ENCODE measurements around the gene SYNJ1.
"Not testable (repeated sequence)": the region's sequence is repeated elsewhere in the genome, so short reads cannot be mapped to it uniquely, and the experiment has no call there.

SYNJ1 gene

DNA sequence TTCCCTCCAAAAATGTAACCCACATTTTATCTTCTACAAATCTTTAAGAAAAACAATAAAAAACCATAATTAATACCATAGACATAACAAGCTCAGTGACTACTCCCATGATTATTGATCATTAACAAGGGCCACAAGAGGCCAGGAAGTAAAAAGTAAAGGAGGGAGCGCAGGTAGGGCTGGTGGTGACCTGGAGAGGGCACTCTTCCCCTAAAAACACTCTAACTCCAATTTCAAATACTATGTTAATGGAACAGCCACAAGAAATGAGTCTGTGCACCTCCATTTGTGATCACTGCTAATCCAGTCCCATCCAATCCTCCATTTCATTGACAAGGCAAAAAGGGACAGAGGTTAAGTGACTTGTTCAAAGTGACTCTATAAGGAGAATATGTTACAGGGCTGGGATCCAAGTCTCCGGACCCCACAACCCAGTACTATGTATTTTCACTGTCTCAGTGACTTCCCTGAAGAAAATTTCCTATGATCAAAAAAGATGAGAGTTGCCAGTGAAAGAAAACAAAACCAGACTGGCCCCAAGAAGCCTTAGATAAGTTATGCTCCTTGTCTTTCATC lies 74.4 kb downstream of the SYNJ1 start:
- peak; percentile 60 to 74 for DNase-seq
- no peak for TF ChIP-seq POLR2A (IDR thresholded peaks at IDR 0.05; ENCODE audit: low read length)
- no peak for TF ChIP-seq GATA1 (IDR thresholded peaks at IDR 0.05; ENCODE audit: low read depth, low read length)

DNA sequence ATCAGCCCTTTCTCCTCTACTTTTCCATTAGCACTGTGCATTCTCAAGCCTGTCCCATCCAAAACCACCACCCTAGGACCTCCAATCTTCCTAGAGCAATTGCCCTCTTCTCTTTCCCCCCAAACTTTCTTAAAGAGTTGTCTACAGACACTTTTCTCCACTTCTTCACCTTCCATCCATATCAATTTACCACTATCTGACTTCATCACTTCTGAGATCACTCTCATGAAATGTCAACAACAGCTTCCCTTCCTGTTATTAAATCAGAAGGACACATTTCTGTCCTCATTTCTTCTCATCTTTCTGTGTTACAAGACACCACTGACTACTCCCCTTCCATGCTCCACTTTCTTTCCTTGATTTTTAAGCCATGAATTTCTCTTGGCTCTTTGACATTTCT lies 79.6 kb downstream of the SYNJ1 start:
- DNase-seq = no peak
- TF ChIP-seq POLR2A (IDR thresholded peaks at IDR 0.05; ENCODE audit: low read length) = no peak

DNA sequence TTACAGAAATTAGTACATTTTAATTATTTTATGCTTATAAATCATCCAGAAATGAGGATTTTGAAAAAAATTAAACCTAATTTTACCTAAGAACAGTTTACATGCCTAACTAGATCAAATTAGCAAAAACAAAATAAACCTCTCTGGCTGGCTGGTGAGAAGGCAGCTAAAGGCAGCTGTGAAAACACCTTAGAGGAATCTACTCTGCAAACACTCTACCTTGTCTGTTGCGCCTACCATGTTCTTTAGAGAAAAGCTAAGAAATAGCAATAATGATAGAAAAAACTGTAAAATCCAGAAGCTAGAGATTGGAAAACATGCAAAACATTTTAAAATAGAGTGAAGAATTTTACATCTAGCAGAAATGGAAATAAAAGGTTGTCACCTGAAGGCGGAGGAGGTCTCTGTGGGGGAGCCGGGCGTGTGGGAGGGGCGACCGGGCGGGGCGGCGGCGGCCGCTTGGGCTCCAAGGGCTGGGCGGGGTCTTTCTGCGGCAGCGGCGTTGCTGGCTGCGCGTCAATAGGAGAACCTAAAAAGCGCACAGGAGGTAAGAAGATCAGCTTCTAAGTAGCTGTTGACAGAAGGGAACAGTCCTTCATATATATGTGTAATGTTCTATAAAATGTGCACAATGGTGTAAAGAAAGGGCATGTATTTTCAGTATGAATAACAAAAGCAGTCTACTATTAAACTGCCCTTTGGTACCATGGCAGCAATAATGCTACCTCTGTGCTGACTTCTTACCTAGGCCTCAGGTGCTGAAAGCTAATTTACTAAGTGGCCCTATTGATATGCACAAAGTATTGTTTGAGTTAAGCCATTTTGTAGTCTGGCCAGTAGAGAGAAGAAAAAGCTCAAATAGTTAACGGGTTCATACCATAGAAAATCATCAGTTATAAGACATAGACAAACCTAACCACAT lies 82.3 kb downstream of the SYNJ1 start:
- no peak for TF ChIP-seq GATA1 (IDR thresholded peaks at IDR 0.05; ENCODE audit: low read depth, low read length)
- peak; percentile 13 to 16 for DNase-seq

DNA sequence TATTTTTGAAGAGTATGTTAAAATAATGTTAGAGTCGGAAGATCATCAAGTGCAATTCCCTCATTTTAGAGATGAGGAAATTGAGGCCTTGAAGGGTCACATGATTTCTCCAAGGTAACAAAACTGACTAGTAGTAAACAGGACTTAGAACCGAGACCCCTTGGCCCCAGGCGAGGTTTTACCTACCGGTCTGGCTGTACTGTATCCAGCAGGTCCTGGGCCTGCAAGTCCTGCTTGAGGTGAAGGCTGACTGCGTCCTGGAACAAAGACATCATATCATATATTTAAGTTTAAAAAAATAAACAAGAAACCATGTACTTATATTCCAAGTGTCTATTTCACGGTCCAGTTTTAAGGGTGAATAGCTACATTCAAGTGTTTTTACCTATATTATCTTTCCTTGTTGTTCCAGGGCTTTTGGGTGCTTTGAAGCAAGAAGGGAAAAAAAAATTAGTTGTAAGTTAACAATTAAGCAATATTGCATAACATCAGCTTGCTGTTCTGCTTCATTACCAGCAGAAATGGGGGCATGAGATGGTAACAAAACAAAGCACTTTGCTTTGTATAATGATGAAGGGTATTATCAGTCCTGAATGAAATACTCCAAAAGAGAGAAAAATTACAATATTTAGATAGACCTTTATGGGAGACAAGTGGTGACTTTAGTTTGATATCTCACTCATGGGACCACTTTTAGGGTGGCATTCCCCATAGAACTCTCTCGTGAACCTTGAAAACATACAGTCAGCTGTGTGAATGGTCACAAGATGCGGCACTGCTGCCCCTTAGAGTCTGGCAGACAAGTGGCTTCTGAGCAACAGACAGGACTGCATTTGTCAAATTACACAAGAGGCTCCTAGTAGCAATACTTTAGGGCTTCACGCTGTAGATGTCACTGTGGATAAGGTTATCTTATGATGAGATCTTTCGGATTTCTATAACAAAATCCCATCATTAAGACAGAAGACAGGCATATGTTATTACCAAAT lies 85.8 kb downstream of the SYNJ1 start:
- no peak for TF ChIP-seq POLR2A (IDR thresholded peaks at IDR 0.05; ENCODE audit: low read length)
- TF ChIP-seq GATA1 (IDR thresholded peaks at IDR 0.05; ENCODE audit: low read depth, low read length) = no peak
- no peak for DNase-seq

GRCh38 chr21:32626621-32627196 lies 101.1 kb downstream of the SYNJ1 start:
- DNase-seq = no peak
- TF ChIP-seq GATA1 (IDR thresholded peaks at IDR 0.05; ENCODE audit: low read depth, low read length) (no peak), POLR2A (IDR thresholded peaks at IDR 0.05; ENCODE audit: low read length) (no peak)

GRCh38 chr21:32618218-32618617 lies 109.6 kb downstream of the SYNJ1 start:
- DNase-seq = not testable (repeated sequence)

DNA sequence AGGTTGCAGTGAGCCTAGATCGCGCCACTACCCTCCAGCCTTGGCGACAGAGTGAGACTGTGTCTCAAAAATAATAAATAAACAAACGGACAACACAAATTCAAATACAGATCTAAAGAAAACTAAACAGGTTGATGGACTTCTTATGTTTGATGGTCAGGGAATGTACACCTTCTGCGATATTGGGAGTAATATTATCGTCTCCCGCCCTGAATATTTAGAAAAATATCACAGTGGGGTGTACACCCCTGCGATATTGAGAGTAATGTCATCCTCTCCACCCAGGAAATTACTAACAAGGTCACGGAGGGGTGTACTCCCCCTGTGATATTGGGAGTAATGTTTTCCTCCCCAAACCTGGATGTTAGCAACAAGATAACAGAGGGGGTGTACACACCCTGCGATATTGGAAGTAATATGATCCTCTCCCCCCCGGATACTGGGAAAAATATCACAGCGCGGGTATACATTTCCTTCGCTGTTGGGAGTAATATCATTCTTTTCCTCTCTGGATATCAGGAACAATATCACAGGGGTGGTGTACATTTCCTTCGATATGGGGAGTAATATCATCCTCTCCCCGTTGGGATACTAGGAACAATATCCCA lies 114.3 kb downstream of the SYNJ1 start:
- TF ChIP-seq POLR2A (IDR thresholded peaks at IDR 0.05; ENCODE audit: low read length) (no peak), GATA1 (IDR thresholded peaks at IDR 0.05; ENCODE audit: low read depth, low read length) (no peak)
- no peak for DNase-seq

DNA sequence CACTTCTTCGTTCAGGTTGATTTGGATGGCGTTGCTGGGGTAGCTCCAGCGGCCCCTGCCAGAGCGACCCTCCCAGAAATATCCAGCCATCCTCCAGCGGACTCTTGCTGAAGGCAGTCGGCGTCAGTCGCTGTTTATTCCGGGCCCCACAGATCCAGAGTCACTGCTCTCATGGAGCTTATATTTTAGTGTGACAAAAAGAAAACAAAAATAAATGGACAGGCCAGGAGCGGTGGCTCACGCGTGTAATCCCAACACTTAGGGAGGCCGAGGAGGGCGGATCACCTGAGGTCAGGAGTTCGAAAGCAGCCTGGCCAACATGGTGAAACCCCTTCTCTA lies 114.8 kb downstream of the SYNJ1 start:
- TF ChIP-seq GATA1 (IDR thresholded peaks at IDR 0.05; ENCODE audit: low read depth, low read length) (no peak), POLR2A (IDR thresholded peaks at IDR 0.05; ENCODE audit: low read length) (peak; percentile 37)
- DNase-seq = no peak

GRCh38 chr21:32612075-32612998 lies 115.5 kb downstream of the SYNJ1 start, which contains the start of gene CFAP298:
TSS of gene CFAP298 (minus strand) at chr21:32612377. CDS start at chr21:32612243, 134 bp downstream.
- peak; percentile 93 to 95 for DNase-seq
- TF ChIP-seq POLR2A (IDR thresholded peaks at IDR 0.05; ENCODE audit: low read length) (peak; percentile 78), GATA1 (IDR thresholded peaks at IDR 0.05; ENCODE audit: low read depth, low read length) (no peak)

GRCh38 chr21:32611471-32611997 lies 116.3 kb downstream of the SYNJ1 start:
- peak; percentile 63 to 66 for DNase-seq
- TF ChIP-seq POLR2A (IDR thresholded peaks at IDR 0.05; ENCODE audit: low read length) = no peak

GRCh38 chr21:32610940-32611339 lies 116.9 kb downstream of the SYNJ1 start:
- not testable (repeated sequence) for DNase-seq

GRCh38 chr21:32608851-32609250 lies 119.0 kb downstream of the SYNJ1 start:
- TF ChIP-seq GATA1 (IDR thresholded peaks at IDR 0.05; ENCODE audit: low read depth, low read length) = no peak
- no peak for TF ChIP-seq POLR2A (IDR thresholded peaks at IDR 0.05; ENCODE audit: low read length)
- DNase-seq = no peak
